B cell (primary cell): ENCODE results near the gene PIGBOS1. TPM values are rescaled to one million over a fixed set of nuclear protein-coding genes. Genes with fewer than 3 reads are reported as not detected.

Experiments used
- ATAC-seq: fragments of 200-7000 bp; cut with Tn5 transposase; one replicate; pipeline ENCODE4 v1.10.0; 2021; ENCODE audit warnings: low read depth, mild to moderate bottlenecking, moderate number of reproducible peaks, moderate library complexity
- CTCF ChIA-PET: fragments of 350-600 bp; sonication (Branson Sonifier 250); formaldehyde crosslinking; loops from one replicate; lab custom pipeline; 2021; ENCODE audit warnings: antibody characterized with exemption, inconsistent platforms; lab: Charles Lee
- POLR2A ChIA-PET: fragments of 350-600 bp; sonication (Branson Sonifier 250); formaldehyde crosslinking; loops from one replicate; lab custom pipeline; 2021; ENCODE audit warnings: antibody characterized with exemption; lab: Charles Lee
- DNase-seq: peaks from one replicate; pipeline ENCODE4 v3.0.0; 2013
- H2AFZ ChIP-seq: 2 replicates; pipeline ENCODE4 v1.6.1; 2012; ENCODE audit warnings: mild to moderate bottlenecking, low read depth, low read length; ENCODE audit not compliant: insufficient read depth, poor library complexity, severe bottlenecking
- H3K27ac ChIP-seq, 2 donors: 1 replicate in 1 of 2; 2 replicates in 1 of 2; pipeline ENCODE4 v1.5.1; 2012 to 2013; ENCODE audit warnings: low read length in 2 of 2, mild to moderate bottlenecking in 2 of 2, moderate library complexity in 1 of 2
- H3K27me3 ChIP-seq, 4 experiments: fragments of 200-600 bp in 1 of 4; sonication (generic) in 1 of 4; replicated peaks in 1 of 4; 1 replicate in 2 of 4; 2 replicates in 2 of 4; pipeline versions ENCODE4 v1.6.1 to v1.7.0; 2013 to 2016; ENCODE audit warnings: low read length in 3 of 4, mild to moderate bottlenecking in 2 of 4, mixed read lengths in 1 of 4, moderate library complexity in 1 of 4; ENCODE audit not compliant: insufficient read depth in 4 of 4, control insufficient read depth in 3 of 4; ENCODE audit errors: control extremely low read depth in 1 of 4
- H3K36me3 ChIP-seq, 2 experiments: replicated peaks in 1 of 2; 1 replicate in 1 of 2; 2 replicates in 1 of 2; pipeline versions ENCODE4 v1.6.1 to v1.7.1; 2013; ENCODE audit warnings: low read length in 1 of 2; ENCODE audit not compliant: insufficient read depth in 2 of 2, control insufficient read depth in 1 of 2; ENCODE audit errors: control extremely low read depth in 1 of 2, extremely low read depth in 1 of 2
- H3K4me1 ChIP-seq, 2 donors: fragments of 200-600 bp in 1 of 2; sonication (generic) in 1 of 2; 1 replicate in 1 of 2; 2 replicates in 1 of 2; pipeline versions ENCODE4 v1.5.1 to v1.6.1; 2013 to 2017; ENCODE audit warnings: low read length in 2 of 2; ENCODE audit not compliant: control insufficient read depth in 2 of 2, insufficient read depth in 2 of 2
- H3K4me2 ChIP-seq: replicated peaks from 2 replicates; pipeline ENCODE3; 2012; ENCODE audit warnings: mild to moderate bottlenecking, low read depth, low read length; ENCODE audit not compliant: poor library complexity, severe bottlenecking
- H3K4me3 ChIP-seq, 5 experiments: fragments of 200-600 bp in 1 of 5; sonication (generic) in 1 of 5; 1 replicate in 3 of 5; 2 replicates in 2 of 5; pipeline versions ENCODE4 v1.5.1 to v1.7.0; 2011 to 2016; ENCODE audit warnings: low read length in 4 of 5, mild to moderate bottlenecking in 4 of 5, low read depth in 2 of 5, control low read depth in 1 of 5, moderate library complexity in 1 of 5; ENCODE audit not compliant: insufficient read depth in 1 of 5; ENCODE audit errors: control extremely low read depth in 1 of 5, extremely low read depth in 1 of 5
- H3K79me2 ChIP-seq: fragments of 200-600 bp; sonication (generic); one replicate; pipeline ENCODE4 v1.6.0; 2016; ENCODE audit warnings: low read length; ENCODE audit not compliant: control insufficient read depth, insufficient read depth
- H3K9ac ChIP-seq: fragments of 200-600 bp; sonication (generic); 2 replicates; pipeline ENCODE4 v1.6.1; 2017; ENCODE audit warnings: mild to moderate bottlenecking, low read length, moderate library complexity
- H3K9me3 ChIP-seq, 3 donors: one replicate each; pipeline versions ENCODE4 v1.6.1 to v1.7.1; 2013; ENCODE audit warnings: low read length in 2 of 3; ENCODE audit not compliant: control insufficient read depth in 2 of 3, insufficient read depth in 1 of 3; ENCODE audit errors: control extremely low read depth in 1 of 3
- H4K20me1 ChIP-seq: 2 replicates; pipeline ENCODE4 v1.6.0; 2012; ENCODE audit warnings: mild to moderate bottlenecking, low read length; ENCODE audit not compliant: insufficient read depth, control insufficient read depth, poor library complexity, severe bottlenecking
- H3K27ac Mint-ChIP-seq: one replicate; pipeline ENCODE4 v1.8.0; 2021; ENCODE audit warnings: mixed read lengths
- H3K27me3 Mint-ChIP-seq: one replicate; pipeline ENCODE4 v1.8.0; 2021; ENCODE audit warnings: mixed read lengths
- H3K4me1 Mint-ChIP-seq: one replicate; pipeline ENCODE4 v1.8.0; 2021; ENCODE audit warnings: mixed read lengths
- H3K4me3 Mint-ChIP-seq: one replicate; pipeline ENCODE4 v1.8.0; 2021; ENCODE audit warnings: mixed read lengths
- H3K9me3 Mint-ChIP-seq: one replicate; pipeline ENCODE4 v1.8.0; 2022; ENCODE audit warnings: mixed read lengths; ENCODE audit not compliant: insufficient read depth
- EZH2 ChIP-seq: IDR thresholded peaks from 2 replicates; pipeline ENCODE4 v1.6.1; 2012; ENCODE audit warnings: borderline replicate concordance, low read depth, mild to moderate bottlenecking, moderate library complexity, low read length; ENCODE audit not compliant: insufficient read depth, poor library complexity, severe bottlenecking
- WGBS: methylation state at CpG from one replicate; pipeline ENCODE4 v1.1.5; 2013; ENCODE audit warnings: missing lambda C conversion rate; ENCODE audit not compliant: insufficient coverage; 5-methylcytosine and 5-hydroxymethylcytosine counted together
- intact Hi-C: fragments of 100-400 bp; cut with micrococcal nuclease; formaldehyde crosslinking; loops from one replicate; pipeline ENCODE4 v1.10.0; 2022
- polyA plus RNA-seq: library from polyadenylated mRNA; depleted of rRNA; stranded (reverse); fragments of >200 nt; gene quantifications from 2 replicates; pipeline ENCODE4 v1.2.3, GENCODE V29; 2012
- total RNA-seq, 2 donors: library from RNA; stranded (reverse); fragments of 120-200 nt in 1 of 2; gene quantifications; 1 replicate in 1 of 2; 2 replicates in 1 of 2; pipeline versions ENCODE4 v1.2.3 to v1.2.4, GENCODE V29; 2013 to 2022
- TF ChIP-seq, protein P1 (sequence below): fragments of 200-600 bp; IDR thresholded peaks from one replicate; pipeline ENCODE4 v1.8.0; 2022; ENCODE audit warnings: antibody characterized with exemption, mild to moderate bottlenecking

Gene PIGBOS1
- total and polyA plus RNA-seq, 2 donors (not counting 1 experiment from before 2014, with no cell fraction given): 15.4 to 16.4 TPM

DNA sequence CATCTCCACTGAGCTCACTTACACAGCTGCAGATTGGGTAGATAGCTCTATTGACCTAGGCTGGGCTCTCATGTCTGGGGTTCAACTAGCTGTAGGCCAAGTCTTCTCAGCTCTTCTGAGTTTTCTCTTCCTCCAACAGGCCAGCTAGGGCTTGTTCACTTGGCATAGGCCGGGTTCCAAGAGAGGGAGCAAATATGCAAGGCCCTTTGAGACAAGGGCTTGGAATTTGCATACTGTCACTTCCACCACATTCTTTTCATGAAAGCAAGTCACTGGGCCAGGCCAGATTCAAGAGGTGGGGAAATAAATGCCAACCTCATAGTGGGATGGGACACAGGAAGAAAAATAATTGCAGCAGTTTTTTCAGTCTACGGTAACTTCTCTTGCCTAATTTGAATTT, 25.3 kb upstream of the PIGBOS1 start:
- CTCF ChIA-PET: no interaction called here
- intact Hi-C loops: no loop called here
- DNase-seq (no peak), ATAC-seq (no peak)
- POLR2A ChIA-PET: no interaction called here
- no peaks in the 10 kb centered on the region for H3K79me2 ChIP-seq
- no peak overlapping the region for H3K4me3 ChIP-seq
- no peaks in the 10 kb centered on the region for H3K9me3 ChIP-seq
- no peaks in the 10 kb centered on the region for H3K4me1 ChIP-seq
- TF ChIP-seq, protein P1, sequence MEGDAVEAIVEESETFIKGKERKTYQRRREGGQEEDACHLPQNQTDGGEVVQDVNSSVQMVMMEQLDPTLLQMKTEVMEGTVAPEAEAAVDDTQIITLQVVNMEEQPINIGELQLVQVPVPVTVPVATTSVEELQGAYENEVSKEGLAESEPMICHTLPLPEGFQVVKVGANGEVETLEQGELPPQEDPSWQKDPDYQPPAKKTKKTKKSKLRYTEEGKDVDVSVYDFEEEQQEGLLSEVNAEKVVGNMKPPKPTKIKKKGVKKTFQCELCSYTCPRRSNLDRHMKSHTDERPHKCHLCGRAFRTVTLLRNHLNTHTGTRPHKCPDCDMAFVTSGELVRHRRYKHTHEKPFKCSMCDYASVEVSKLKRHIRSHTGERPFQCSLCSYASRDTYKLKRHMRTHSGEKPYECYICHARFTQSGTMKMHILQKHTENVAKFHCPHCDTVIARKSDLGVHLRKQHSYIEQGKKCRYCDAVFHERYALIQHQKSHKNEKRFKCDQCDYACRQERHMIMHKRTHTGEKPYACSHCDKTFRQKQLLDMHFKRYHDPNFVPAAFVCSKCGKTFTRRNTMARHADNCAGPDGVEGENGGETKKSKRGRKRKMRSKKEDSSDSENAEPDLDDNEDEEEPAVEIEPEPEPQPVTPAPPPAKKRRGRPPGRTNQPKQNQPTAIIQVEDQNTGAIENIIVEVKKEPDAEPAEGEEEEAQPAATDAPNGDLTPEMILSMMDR: no peak
- no peak for TF ChIP-seq EZH2
- Mint-ChIP-seq H3K4me1 (no peaks in the 10 kb centered on the region), H3K4me3 (no peak overlapping the region), H3K9me3 (no peaks in the 10 kb centered on the region), H3K27me3 (no peaks in the 10 kb centered on the region), H3K27ac (peak overlapping the region; percentile 12)
- peaks cover 10 to 26% of the 10 kb centered on the region in 2 experiments for H3K36me3 ChIP-seq
- no peak overlapping the region for H3K4me2 ChIP-seq
- H3K9ac ChIP-seq: no peak overlapping the region
- 100% methylated on average over 1 of the region's 2 CpGs for WGBS
- no peaks in the 10 kb centered on the region for H3K27me3 ChIP-seq
- H4K20me1 ChIP-seq: no peaks in the 10 kb centered on the region
- no peak overlapping the region for H3K27ac ChIP-seq
- H2AFZ ChIP-seq: no peak overlapping the region

DNA sequence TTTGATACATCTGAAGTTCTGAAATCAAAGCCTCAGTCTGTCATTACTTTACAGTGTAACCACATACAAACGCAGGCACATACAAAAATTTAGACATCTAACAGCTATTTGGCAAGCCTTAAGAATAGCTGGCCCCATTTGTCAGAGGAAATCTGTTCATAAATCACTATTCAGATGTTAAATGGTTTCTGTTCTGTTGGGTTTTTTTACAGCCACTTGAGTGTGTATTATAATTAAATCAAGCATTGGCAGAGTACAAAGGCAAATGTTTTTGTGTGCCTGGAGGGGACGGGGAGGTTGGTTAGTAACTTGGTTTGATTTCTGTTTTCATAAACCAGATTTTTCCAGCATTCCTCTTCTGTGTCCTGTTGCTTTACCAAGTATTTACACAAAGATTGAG, 24.2 kb upstream of the PIGBOS1 start:
- no peaks in the 10 kb centered on the region for H3K9me3 Mint-ChIP-seq
- Histone ChIP-seq H3K79me2 (no peaks in the 10 kb centered on the region), H3K9ac (no peak overlapping the region), H2AFZ (no peak overlapping the region), H3K27ac (no peak overlapping the region), H4K20me1 (no peaks in the 10 kb centered on the region), H3K36me3 (peaks cover 11 to 30% of the 10 kb centered on the region in 2 experiments), H3K27me3 (no peaks in the 10 kb centered on the region), H3K4me2 (no peak overlapping the region), H3K9me3 (no peaks in the 10 kb centered on the region), H3K4me3 (no peak overlapping the region), H3K4me1 (no peaks in the 10 kb centered on the region)
- no CpG with 5 or more reads among the region's 2 CpGs for WGBS
- ChIA-PET POLR2A (no interaction called here), CTCF (no interaction called here)
- intact Hi-C loops: no loop called here
- no peak overlapping the region for H3K27ac Mint-ChIP-seq
- H3K27me3 Mint-ChIP-seq: no peaks in the 10 kb centered on the region
- TF ChIP-seq, protein P1: no peak
- no peak for TF ChIP-seq EZH2
- DNase-seq (no peak), ATAC-seq (no peak)
- H3K4me3 Mint-ChIP-seq: no peak overlapping the region
- no peaks in the 10 kb centered on the region for H3K4me1 Mint-ChIP-seq
